HG02870 (cell line): ENCODE data around the gene NR6A1.

Experiments used
- ATAC-seq: cut with Tn5 transposase; IDR thresholded peaks from one replicate; pipeline ENCODE4 v1.9.1; 2021; ENCODE audit warnings: mild to moderate bottlenecking, moderate library complexity; ENCODE audit not compliant: unreplicated experiment

Gene NR6A1

GRCh38 chr9:124507880-124508423, 263.2 kb downstream of the NR6A1 start:
- no peak for ATAC-seq

- no peak for ATAC-seq
Measured at GRCh38 chr9:124506931-124507879, 263.9 kb downstream of the NR6A1 start, which contains the start of gene NR5A1. TSS of gene NR5A1 (minus strand) at chr9:124507399. CDS start at chr9:124503395, 4,004 bp downstream.

- no peak for ATAC-seq
Measured at GRCh38 chr9:124506433-124506832, 264.7 kb downstream of the NR6A1 start.

- no peak for ATAC-seq
Measured at GRCh38 chr9:124505901-124506346, 265.2 kb downstream of the NR6A1 start.

GRCh38 chr9:124505006-124505900, 265.9 kb downstream of the NR6A1 start:
- no peak for ATAC-seq

GRCh38 chr9:124504530-124505005, 266.5 kb downstream of the NR6A1 start:
- ATAC-seq: no peak

- ATAC-seq: no peak
Measured at GRCh38 chr9:124503713-124504529, 267.2 kb downstream of the NR6A1 start.

GRCh38 chr9:124502711-124503702, 268.1 kb downstream of the NR6A1 start:
- ATAC-seq: no peak

GRCh38 chr9:124501771-124502320, 269.3 kb downstream of the NR6A1 start:
- ATAC-seq: no peak

GRCh38 chr9:124500796-124501611, 270.1 kb downstream of the NR6A1 start:
- no peak for ATAC-seq

GRCh38 chr9:124500028-124500795, 270.9 kb downstream of the NR6A1 start:
- ATAC-seq: no peak

- no peak for ATAC-seq
Measured at GRCh38 chr9:124499216-124499615, 271.9 kb downstream of the NR6A1 start.

- ATAC-seq: no peak
Measured at GRCh38 chr9:124498499-124499146, 272.5 kb downstream of the NR6A1 start.

- ATAC-seq: no peak
Measured at GRCh38 chr9:124498040-124498439, 273.1 kb downstream of the NR6A1 start.

GRCh38 chr9:124497441-124497840, 273.7 kb downstream of the NR6A1 start:
- ATAC-seq: no peak

GRCh38 chr9:124496463-124496862, 274.6 kb downstream of the NR6A1 start:
- no peak for ATAC-seq

GRCh38 chr9:124496075-124496449, 275.0 kb downstream of the NR6A1 start:
- no peak for ATAC-seq
